ENCODE data around the gene HHIP.

DNA sequence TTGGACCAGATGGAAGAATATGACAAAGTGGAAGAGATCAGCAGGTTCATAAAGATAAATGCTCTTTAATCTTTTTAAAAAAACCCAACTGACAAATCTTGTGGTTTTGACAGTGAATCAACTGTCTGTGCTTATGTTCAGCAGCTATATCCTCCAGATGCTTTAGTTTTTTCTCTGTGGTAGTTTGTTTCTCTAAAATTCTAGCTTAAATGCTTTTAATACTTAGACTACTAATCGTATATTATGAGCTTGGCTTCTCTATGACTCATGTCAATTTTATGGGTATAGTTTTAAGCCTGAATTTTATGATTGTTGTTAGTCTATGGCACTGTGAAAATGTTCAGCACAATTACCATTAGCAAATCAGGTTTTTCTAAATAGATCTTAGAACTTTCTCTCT lies 12.9 kb downstream of the HHIP start:
- TF ChIP-seq, protein P1, sequence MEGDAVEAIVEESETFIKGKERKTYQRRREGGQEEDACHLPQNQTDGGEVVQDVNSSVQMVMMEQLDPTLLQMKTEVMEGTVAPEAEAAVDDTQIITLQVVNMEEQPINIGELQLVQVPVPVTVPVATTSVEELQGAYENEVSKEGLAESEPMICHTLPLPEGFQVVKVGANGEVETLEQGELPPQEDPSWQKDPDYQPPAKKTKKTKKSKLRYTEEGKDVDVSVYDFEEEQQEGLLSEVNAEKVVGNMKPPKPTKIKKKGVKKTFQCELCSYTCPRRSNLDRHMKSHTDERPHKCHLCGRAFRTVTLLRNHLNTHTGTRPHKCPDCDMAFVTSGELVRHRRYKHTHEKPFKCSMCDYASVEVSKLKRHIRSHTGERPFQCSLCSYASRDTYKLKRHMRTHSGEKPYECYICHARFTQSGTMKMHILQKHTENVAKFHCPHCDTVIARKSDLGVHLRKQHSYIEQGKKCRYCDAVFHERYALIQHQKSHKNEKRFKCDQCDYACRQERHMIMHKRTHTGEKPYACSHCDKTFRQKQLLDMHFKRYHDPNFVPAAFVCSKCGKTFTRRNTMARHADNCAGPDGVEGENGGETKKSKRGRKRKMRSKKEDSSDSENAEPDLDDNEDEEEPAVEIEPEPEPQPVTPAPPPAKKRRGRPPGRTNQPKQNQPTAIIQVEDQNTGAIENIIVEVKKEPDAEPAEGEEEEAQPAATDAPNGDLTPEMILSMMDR (IDR thresholded peaks at IDR 0.05; ENCODE audit: low read length), result no peak
- no peak for TF ChIP-seq EZH2 (IDR thresholded peaks at IDR 0.05; ENCODE audit: borderline replicate concordance, low read length)
